Chondrocyte (in vitro differentiated cells): ENCODE results near the gene ZSCAN10. TPM values are rescaled to one million over a fixed set of nuclear protein-coding genes. Genes with fewer than 3 reads are reported as not detected.
"Not testable (repeated sequence)": the region's sequence is repeated elsewhere in the genome, so short reads cannot be mapped to it uniquely, and the experiment has no call there.

Experiments
- DNase-seq: peaks from one replicate; pipeline ENCODE4 v3.0.0; 2021; ENCODE audit warnings: mixed read lengths, low spot score
- H3K27ac Mint-ChIP-seq: one replicate; pipeline ENCODE4 v1.8.0; 2021; ENCODE audit warnings: mild to moderate bottlenecking, moderate library complexity, mixed read lengths; ENCODE audit not compliant: unreplicated experiment
- H3K27me3 Mint-ChIP-seq: 2 replicates; pipeline ENCODE4 v1.8.0; 2021; ENCODE audit warnings: low read depth, mixed read lengths
- H3K36me3 Mint-ChIP-seq: 2 replicates; pipeline ENCODE4 v1.8.0; 2021; ENCODE audit warnings: low read depth, mixed read lengths
- H3K4me1 Mint-ChIP-seq: 2 replicates; pipeline ENCODE4 v1.8.0; 2021; ENCODE audit warnings: low read depth, mild to moderate bottlenecking, mixed read lengths
- H3K4me3 Mint-ChIP-seq: one replicate; pipeline ENCODE4 v1.8.0; 2021; ENCODE audit warnings: mild to moderate bottlenecking, moderate library complexity, mixed read lengths; ENCODE audit not compliant: unreplicated experiment
- H3K9me3 Mint-ChIP-seq: 2 replicates; pipeline ENCODE4 v1.8.0; 2021; ENCODE audit warnings: low read depth, mixed read lengths
- total RNA-seq: library from RNA; stranded (reverse); gene quantifications from 3 replicates; pipeline ENCODE4 v1.2.1, GENCODE V29; 2021
- TF ChIP-seq, protein P1 (sequence below): fragments of 200-600 bp; sonication (generic); IDR thresholded peaks from 2 replicates; pipeline ENCODE4 v1.5.0; 2021; ENCODE audit warnings: antibody characterized with exemption, mild to moderate bottlenecking, moderate library complexity

The ZSCAN10 gene
- total RNA-seq, 1 donor from 2014 or later: not detected

DNA sequence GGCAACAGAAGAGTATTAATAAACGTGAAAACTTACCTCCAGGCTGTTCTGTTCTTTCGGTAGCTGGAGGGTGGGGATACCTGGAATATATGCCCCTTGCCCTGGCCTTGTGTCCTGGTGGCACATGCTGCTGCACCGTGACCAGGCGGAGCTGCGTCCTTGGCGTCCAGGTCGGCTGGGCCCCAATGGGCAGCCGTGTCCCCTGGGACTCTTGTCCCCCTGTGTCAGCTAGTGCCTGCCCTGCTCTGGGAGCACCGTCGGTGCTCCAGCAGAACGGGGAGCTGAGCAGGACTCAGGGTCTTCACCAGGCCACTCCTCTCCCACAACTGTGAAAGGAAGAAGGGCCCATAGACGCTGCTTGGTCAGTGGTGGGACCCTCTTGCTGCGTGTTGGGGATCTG, 43.7 kb upstream of the ZSCAN10 start:
- no peaks in the 10 kb centered on the region for H3K4me1 Mint-ChIP-seq
- H3K27me3 Mint-ChIP-seq: no peaks in the 10 kb centered on the region

DNA sequence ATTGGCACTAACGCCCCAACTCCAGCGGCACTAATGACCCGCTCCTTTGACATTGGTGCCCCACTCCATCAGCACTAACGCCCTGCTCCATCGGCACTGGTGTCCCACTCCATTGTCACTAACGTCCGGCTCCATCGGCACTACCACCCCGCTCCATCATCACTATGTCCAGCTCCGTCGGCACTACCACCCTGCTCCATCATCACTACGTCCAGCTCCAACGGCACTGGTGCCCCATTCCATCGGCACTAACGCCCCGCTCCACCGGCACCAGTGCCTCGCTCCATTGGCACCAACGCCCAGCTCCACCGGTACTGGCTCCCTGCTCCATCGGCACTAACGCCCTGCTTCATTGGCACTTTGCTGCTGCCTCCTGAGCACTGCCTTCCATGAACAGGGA, 43.2 kb upstream of the ZSCAN10 start:
- H3K36me3 Mint-ChIP-seq: peaks cover 11% of the 10 kb centered on the region
- H3K27ac Mint-ChIP-seq: no peak overlapping the region
- H3K9me3 Mint-ChIP-seq: no peaks in the 10 kb centered on the region
- TF ChIP-seq, protein P1, sequence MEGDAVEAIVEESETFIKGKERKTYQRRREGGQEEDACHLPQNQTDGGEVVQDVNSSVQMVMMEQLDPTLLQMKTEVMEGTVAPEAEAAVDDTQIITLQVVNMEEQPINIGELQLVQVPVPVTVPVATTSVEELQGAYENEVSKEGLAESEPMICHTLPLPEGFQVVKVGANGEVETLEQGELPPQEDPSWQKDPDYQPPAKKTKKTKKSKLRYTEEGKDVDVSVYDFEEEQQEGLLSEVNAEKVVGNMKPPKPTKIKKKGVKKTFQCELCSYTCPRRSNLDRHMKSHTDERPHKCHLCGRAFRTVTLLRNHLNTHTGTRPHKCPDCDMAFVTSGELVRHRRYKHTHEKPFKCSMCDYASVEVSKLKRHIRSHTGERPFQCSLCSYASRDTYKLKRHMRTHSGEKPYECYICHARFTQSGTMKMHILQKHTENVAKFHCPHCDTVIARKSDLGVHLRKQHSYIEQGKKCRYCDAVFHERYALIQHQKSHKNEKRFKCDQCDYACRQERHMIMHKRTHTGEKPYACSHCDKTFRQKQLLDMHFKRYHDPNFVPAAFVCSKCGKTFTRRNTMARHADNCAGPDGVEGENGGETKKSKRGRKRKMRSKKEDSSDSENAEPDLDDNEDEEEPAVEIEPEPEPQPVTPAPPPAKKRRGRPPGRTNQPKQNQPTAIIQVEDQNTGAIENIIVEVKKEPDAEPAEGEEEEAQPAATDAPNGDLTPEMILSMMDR: no peak
- no peaks in the 10 kb centered on the region for H3K27me3 Mint-ChIP-seq
- DNase-seq: no peak
- no peak overlapping the region for H3K4me3 Mint-ChIP-seq
- H3K4me1 Mint-ChIP-seq: no peaks in the 10 kb centered on the region

More for the DNA sequence above, 43.7 kb upstream of the ZSCAN10 start:
- no peak for DNase-seq
- Mint-ChIP-seq H3K36me3 (peaks cover 11% of the 10 kb centered on the region), H3K4me3 (no peak overlapping the region), H3K27ac (no peak overlapping the region), H3K9me3 (no peaks in the 10 kb centered on the region)
- TF ChIP-seq, protein P1: no peak

DNA sequence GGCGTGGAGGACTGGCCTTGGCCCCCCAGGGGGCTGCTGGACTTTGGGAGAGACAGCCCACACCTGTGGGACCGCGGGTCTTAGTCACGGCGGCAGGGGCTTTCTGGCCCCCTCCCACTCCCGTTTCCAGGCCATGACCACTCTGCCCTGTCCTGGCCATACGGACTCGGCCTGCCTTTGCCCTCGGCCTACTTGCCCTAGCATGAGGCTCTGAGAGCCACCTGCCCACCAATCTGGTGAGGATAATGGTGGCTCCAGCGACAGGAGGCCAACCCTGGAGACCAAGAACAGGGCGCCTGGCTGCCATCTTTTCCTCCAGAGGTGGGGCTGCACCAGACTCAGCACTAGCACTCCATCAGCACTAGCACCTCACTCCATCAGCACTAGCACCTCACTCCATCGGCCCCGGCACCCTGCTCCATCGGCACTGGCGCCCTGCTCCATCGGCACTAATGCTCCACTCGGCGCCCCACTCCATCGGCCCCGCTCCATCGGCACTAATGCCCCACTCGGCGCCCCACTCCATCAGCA, 42.8 kb upstream of the ZSCAN10 start:
- Mint-ChIP-seq H3K9me3 (no peaks in the 10 kb centered on the region), H3K4me1 (peaks cover 3% of the 10 kb centered on the region), H3K27ac (no peak overlapping the region), H3K4me3 (no peak overlapping the region), H3K36me3 (peaks cover 11% of the 10 kb centered on the region), H3K27me3 (no peaks in the 10 kb centered on the region)
- DNase-seq: no peak
- TF ChIP-seq, protein P1: no peak

DNA sequence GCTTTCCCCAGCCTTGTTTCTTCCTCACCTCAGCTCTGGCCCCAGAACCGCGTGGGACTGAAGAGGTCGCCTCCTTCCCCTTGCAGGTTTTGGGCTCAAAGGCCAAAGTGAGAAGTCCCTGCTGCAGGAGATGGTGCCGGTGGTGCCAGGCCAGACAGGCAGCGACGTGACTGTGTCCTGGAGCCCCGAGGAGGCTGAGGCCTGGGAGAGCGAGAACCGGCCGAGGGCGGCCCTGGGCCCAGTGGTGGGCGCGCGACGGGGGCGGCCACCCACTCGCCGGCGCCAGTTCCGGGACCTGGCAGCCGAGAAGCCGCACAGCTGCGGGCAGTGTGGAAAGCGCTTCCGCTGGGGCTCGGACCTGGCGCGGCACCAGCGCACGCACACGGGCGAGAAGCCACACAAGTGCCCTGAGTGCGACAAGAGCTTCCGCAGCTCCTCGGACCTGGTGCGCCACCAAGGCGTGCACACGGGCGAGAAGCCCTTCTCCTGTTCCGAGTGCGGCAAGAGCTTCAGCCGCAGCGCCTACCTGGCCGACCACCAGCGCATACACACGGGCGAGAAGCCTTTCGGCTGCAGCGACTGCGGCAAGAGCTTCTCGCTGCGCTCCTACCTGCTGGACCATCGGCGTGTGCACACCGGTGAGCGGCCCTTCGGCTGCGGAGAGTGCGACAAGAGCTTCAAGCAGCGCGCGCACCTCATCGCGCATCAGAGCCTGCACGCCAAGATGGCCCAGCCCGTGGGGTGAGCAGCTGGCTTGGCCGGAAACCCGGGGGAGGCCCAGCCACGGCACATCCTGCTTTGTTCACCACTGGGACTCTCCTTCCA, 41.7 kb upstream of the ZSCAN10 start:
- Mint-ChIP-seq H3K9me3 (no peaks in the 10 kb centered on the region), H3K4me3 (no peak overlapping the region), H3K4me1 (peaks cover 8% of the 10 kb centered on the region), H3K27ac (no peak overlapping the region), H3K27me3 (no peaks in the 10 kb centered on the region), H3K36me3 (peaks cover 11% of the 10 kb centered on the region)
- DNase-seq: peak; percentile 86
- TF ChIP-seq, protein P1: no peak

DNA sequence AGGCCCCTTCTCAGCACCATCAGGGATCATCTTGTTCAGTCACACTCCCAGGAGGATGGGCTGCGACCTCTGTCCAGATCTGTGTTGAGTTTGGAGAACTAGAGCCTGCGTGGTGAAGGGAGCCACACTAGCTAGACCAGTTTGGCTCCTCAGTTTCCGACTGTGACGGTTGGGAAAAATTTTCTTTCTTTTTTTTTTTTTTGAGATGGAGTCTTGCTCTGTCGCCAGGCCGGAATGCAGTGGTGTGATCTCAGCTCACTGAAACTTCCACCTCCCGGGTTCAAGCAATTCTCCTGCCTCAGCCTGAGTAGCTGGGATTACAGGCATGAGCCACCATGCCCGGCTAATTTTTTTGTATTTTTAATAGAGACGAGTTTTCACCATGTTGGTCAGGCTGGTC, 40.5 kb upstream of the ZSCAN10 start:
- not testable (repeated sequence) for H3K4me3 Mint-ChIP-seq, H3K27me3 Mint-ChIP-seq, H3K27ac Mint-ChIP-seq, H3K9me3 Mint-ChIP-seq, DNase-seq
- Mint-ChIP-seq H3K36me3 (peaks cover 11% of the 10 kb centered on the region), H3K4me1 (peaks cover 15% of the 10 kb centered on the region)
